NCI-H2107 treated with DMSO at 0.1 percent for 48 hours (cell line): ENCODE data around the gene IGFBP7.

Source experiments
- DNase-seq: peaks from one replicate; lab custom pipeline; 2025; ENCODE audit not compliant: unreplicated experiment; lab: John Stamatoyannopoulos, UW

IGFBP7 gene

GRCh38 chr4:57131849-57132742 lies 21.9 kb upstream of the IGFBP7 start:
- DNase-seq: no peak

DNA sequence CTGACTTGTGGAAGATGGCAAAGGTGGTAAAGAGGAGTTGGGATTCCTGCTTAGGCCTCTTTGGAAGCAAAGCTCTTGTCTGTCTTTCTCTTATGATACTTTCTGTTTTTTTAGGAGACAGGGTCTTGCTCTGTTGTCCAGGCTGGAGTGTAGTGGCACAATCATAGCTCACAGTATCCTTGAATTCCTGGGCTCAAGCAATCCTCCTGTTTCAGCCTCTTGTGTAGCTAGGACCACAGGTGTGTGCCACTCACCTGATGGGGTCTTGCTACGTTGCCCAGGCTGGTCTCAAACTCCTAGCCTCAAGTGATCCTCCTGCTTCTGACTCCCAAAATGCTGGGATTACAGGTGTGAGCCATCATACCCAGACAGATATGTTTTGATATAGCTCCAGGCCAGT lies 19.3 kb upstream of the IGFBP7 start:
- no peak for DNase-seq

DNA sequence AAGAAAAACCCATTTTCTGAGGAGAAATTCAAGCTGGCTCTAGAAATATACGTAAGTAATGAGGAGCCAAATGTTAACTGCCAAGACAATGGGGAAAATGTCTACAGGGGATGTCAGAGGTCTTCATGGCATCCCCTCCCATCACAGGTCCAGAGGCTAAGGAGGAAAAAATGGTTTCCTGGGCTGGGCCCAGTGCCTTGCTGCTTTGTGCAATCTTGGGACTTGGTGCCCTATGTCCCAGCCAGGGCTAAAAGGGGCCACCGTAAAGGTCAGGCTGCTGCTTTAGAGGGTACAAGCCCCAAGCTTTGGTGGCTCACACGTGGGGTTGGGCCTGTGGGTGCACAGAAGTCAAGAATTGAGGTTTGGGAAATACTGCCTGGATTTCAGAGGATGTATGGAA lies 17.2 kb upstream of the IGFBP7 start:
- no peak for DNase-seq

DNA sequence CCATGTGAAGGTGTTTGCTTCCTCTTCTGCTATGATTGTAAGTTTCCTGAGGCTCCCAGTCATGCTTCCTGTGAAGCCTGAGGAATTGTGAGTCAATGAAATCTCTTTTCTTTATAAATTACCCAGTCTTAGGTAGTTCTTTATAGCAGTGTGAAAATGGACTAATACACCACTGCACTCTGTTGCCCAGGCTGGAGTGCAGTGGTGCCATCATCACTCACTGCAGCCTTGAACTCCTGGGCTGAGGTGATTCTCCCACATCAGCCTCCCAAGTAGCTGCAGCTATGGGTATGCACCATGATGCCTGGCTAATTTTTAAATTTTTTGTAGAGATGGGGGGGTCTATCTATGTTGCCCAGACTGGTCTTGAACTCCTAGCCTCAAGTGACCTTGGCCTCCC lies 15.8 kb upstream of the IGFBP7 start:
- DNase-seq: no peak

DNA sequence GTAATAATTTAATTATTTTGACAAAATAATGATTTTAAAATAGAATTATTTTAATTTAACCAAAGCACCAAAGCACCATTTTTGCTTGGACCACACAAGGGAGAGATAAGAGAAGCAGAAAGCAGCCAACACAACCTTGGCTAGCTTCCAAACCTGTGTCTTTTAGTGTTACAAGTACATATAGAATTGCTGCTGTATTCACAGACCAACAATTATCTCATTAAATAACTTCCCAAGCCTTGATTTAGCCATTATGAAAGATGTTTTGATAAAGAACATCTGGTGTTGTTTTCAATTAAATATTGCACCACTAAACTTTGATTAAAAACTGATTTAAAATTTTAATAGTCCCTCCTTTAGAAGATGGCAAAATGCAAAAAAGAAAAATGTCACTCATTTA lies 14.0 kb upstream of the IGFBP7 start:
- no peak for DNase-seq

GRCh38 chr4:57122959-57123358 lies 12.8 kb upstream of the IGFBP7 start:
- DNase-seq: no peak

DNA sequence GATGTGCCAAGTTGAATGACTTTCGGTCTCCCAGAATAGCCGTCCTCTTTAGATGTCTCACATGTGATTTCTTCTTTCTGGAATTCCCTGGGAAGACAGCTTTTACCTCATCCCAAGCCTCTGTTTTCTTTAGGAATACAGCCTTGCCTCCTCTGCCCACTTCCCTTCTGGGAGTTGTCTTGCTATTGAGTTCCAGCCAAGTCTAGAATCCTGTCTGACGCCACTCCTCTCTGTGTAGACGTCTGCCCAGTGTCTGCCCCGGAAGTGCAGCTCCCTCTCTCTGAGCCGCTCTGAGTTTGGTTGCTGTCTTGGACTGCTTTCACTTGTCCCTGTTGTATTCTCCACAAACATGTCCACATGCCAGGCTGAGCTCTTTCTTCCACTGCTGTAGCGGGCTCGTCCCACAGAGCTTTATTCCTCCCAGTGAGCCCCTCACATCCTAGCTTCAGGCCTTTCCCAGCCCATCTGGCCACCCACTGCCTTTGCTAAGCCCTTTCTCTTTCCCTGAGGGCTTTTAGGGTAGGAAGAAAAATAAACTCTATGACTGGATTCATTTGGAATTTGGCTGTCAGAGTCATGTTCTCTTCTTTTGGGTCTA lies 9.0 kb upstream of the IGFBP7 start:
- DNase-seq: no peak

DNA sequence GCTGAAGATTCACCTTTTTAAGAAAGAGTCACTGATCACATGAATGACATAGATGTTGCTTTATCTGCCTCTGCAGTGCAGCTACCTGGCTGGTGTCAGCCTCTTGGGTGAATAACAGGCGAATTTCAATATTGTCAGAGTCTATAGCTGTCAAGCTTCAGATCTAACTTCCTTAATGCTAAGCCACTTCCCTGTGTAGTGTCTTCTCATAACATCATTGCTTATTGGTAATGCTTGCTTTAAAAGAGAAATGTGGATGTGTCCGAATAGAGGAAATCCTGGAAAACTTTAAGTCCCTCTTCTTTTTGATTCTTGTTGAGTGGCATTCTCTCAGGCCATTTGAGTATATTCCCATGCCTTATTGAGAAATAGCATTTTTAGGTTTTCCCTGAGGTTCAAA lies 7.3 kb upstream of the IGFBP7 start:
- no peak for DNase-seq

- no peak for DNase-seq
Measured at GRCh38 chr4:57116245-57116644, 6.1 kb upstream of the IGFBP7 start.

GRCh38 chr4:57114973-57115372 lies 4.8 kb upstream of the IGFBP7 start:
- DNase-seq: no peak

- no peak for DNase-seq
Measured at GRCh38 chr4:57113870-57114269, 3.7 kb upstream of the IGFBP7 start.

DNA sequence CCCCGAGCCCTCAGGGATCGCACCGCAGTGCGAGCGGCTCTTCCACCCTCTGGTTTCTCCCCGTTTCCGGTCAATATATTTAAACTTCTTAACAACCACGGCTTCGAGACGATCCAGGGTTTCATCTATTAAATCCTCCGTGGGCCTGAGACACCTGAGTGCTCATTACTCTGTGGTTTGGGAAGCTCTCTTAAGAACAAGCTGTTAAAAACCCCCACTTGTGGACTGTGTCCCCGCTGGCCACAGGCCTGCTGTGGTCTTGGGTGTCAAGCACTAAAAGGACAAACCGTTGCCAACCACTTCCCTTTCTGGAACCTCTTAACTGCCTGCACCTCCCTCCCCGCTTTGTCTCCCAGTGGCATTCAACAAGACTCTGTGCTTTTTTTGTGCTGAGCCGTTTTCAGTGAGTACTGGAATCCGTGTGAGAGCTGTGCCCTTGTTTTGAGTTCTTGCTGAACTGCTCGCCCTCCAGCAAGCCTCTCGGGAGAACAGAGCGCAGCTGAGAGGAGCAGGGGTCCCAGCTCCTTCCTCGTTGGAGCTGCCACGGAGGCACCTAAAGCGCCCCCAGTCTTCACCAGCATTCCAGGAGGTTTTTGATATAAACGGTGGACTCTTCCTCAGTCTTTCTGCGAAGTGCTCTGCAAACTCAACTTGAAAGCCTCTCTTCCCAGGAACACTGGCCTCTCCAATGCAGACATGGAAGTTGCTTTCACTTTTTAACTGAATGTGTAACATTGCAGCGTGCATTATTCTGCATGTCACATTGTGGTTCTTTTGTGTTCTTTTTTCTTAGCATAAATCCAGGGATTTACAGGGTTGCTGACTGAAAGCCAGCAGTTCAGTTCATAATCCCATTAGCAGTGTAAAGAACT lies 691 bp upstream of the IGFBP7 start:
- no peak for DNase-seq

DNA sequence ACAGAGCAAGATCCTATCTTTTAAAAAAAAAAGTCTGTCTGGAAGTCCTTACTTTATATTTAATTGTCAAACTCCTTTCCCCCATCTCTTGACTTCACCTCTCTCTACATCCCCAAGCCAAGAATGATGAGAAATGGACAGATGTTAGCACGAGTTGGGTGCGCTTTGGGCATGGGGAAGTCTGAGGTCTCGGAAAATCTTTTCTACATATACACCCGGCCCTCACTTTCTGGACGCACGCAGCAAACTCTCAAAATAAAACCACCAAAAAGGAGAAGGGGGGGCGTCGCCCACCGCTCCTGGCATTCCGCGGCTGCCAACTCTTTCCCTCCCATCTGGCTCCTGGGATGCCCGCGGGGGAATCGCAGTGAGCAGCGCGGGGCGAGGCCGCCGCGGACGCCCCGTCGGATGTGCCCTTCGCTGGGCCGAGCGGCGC lies 756 bp downstream of the IGFBP7 start:
- no peak for DNase-seq

DNA sequence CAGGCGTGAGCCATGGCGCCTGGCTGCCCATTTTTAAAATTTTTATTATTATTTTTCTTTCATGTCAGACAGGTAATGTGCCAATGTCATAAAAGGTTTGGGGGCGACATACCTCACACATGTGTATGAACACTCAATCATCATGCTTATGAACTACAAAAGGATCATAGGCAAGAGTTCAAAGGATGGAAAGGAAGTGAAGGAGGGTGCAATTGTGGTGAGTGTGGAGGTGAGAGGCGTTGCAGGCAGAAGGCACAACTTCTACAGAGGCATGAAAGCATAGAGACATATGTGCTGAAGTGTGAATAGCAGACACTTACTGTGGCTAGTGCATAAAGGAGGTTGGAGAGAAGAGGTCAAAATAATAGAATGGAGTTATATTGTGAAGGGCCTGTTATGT lies 4.0 kb downstream of the IGFBP7 start:
- no peak for DNase-seq

- no peak for DNase-seq
Measured at GRCh38 chr4:57104706-57105560, 5.3 kb downstream of the IGFBP7 start.

DNA sequence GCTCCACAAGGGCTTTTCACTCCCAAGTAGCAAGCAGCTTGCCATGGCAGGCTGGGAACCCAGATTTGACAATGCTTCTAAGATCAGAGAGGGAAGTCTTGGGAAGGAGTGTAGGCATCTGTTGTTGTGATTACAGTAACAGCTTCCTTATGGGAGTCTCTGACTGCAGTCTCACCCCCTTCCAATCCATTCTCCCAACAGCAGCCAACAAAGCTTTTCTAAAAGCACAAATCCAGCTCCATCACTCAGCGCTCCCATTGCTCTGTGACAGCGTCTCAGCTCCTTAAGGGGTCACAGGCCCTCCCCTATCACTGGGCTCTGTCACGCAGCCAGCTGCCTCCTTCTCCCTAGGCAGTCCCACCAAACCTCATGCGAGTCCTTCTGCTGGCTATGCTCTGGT lies 7.1 kb downstream of the IGFBP7 start:
- DNase-seq: no peak

DNA sequence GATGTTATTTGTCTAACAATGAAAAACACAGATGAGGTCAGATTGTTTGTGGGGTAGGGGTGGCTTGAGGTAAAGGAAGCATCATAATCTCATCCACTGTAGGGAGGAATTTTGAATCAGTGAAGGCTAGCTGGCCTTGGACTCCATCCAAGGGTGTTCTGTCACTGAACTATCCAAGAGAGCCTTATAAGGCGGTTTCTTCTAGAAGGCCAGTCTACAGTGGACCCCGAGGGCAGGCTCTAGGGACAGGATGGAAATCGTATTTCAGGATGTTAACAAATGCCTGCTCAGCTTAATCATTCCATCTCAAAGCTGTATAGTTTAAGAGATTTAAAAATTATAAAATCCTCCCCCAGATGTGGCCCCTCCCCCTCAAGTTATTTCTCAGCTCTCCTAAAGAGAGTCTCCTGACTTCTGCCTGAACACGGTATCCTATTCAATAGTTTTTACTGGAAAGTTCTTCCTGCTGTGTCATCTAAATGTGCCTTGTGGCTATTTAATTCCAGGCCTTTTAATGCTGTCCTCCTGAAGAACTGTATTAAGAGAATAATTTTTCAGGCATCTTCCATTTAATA lies 8.0 kb downstream of the IGFBP7 start:
- no peak for DNase-seq

GRCh38 chr4:57100979-57101651 lies 9.1 kb downstream of the IGFBP7 start:
- no peak for DNase-seq

- DNase-seq: no peak
Measured at GRCh38 chr4:57099363-57099762, 10.8 kb downstream of the IGFBP7 start.

DNA sequence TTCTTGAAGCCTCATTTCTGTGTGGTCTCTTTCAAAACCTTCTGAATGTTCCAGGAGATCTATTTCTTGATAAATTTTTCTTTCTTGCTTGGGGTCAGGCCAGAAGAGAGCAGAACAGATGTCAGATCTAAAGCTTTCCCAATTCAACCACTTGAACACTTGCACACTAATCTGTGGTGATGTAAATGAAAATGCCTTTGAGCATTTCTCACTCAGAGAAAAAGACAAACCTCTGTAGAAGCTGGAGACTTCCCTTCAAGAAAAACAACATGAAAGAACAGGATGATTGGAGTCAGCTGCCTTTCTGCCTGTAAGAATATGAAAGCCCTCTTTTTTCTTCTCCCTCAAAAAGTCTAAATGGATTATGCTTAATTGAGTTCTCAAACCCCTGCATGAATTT lies 11.2 kb downstream of the IGFBP7 start:
- DNase-seq: no peak
